H9 (cell line): ENCODE results near the gene ANP32A. TPM values are rescaled to one million over a fixed set of nuclear protein-coding genes. Genes with fewer than 3 reads are reported as not detected.

ENCODE experiments used
- DNase-seq: peaks from one replicate; pipeline ENCODE4 v3.0.0-alpha.2; 2017
- H2AFZ ChIP-seq: one replicate; pipeline ENCODE4 v1.6.1; 2013; ENCODE audit warnings: mild to moderate bottlenecking, low read length, control low read depth, moderate library complexity
- H2AK5ac ChIP-seq: 2 replicates; pipeline ENCODE4 v1.6.1; 2013; ENCODE audit warnings: low read length, control low read depth, mixed read lengths; ENCODE audit not compliant: insufficient read length
- H2BK120ac ChIP-seq: one replicate; pipeline ENCODE4 v1.6.1; 2013; ENCODE audit warnings: low read depth, mild to moderate bottlenecking, low read length, control low read depth, inconsistent platforms; ENCODE audit not compliant: poor library complexity, severe bottlenecking
- H2BK12ac ChIP-seq: 2 replicates; pipeline ENCODE4 v1.6.1; 2013; ENCODE audit warnings: low read length, control low read depth, mixed read lengths, low read depth; ENCODE audit not compliant: insufficient read length
- H2BK15ac ChIP-seq: 2 replicates; pipeline ENCODE4 v1.6.1; 2013; ENCODE audit warnings: low read depth, low read length, control low read depth
- H2BK20ac ChIP-seq: one replicate; pipeline ENCODE4 v1.6.1; 2013; ENCODE audit warnings: low read depth, mild to moderate bottlenecking, low read length, control low read depth, inconsistent platforms; ENCODE audit not compliant: poor library complexity, severe bottlenecking
- H2BK5ac ChIP-seq: 2 replicates; pipeline ENCODE4 v1.6.1; 2013; ENCODE audit warnings: low read length, control low read depth, mixed read lengths; ENCODE audit not compliant: insufficient read length
- H3K14ac ChIP-seq: 2 replicates; pipeline ENCODE4 v1.6.1; 2013; ENCODE audit warnings: low read length, control low read depth; ENCODE audit not compliant: insufficient read depth
- H3K18ac ChIP-seq: 2 replicates; pipeline ENCODE4 v1.6.1; 2013; ENCODE audit warnings: low read depth, mild to moderate bottlenecking, mixed read lengths, low read length, control low read depth; ENCODE audit not compliant: insufficient read length
- H3K23ac ChIP-seq: 2 replicates; pipeline ENCODE4 v1.6.1; 2013; ENCODE audit warnings: low read length, control low read depth, mixed read lengths, low read depth; ENCODE audit not compliant: insufficient read length
- H3K23me2 ChIP-seq: 2 replicates; pipeline ENCODE4 v1.6.1; 2013; ENCODE audit warnings: low read depth, mild to moderate bottlenecking, mixed read lengths, low read length, control low read depth; ENCODE audit not compliant: insufficient read length, poor library complexity, severe bottlenecking
- H3K27ac ChIP-seq: 2 replicates; pipeline ENCODE4 v1.5.1; 2013; ENCODE audit warnings: low read length, control low read depth, mixed read lengths, low read depth; ENCODE audit not compliant: insufficient read length
- H3K27me3 ChIP-seq: 2 replicates; pipeline ENCODE4 v1.6.1; 2013; ENCODE audit warnings: low read length, control low read depth, inconsistent platforms; ENCODE audit not compliant: insufficient read depth
- H3K4ac ChIP-seq: 2 replicates; pipeline ENCODE4 v1.6.1; 2013; ENCODE audit warnings: low read depth, mild to moderate bottlenecking, control low read depth, inconsistent platforms, low read length, moderate library complexity
- H3K4me1 ChIP-seq: 2 replicates; pipeline ENCODE4 v1.6.1; 2013; ENCODE audit warnings: low read length, control low read depth, inconsistent platforms; ENCODE audit not compliant: insufficient read depth
- H3K4me2 ChIP-seq: 2 replicates; pipeline ENCODE4 v1.6.1; 2013; ENCODE audit warnings: low read length, control low read depth, mixed read lengths; ENCODE audit not compliant: insufficient read length, insufficient read depth
- H3K56ac ChIP-seq: 2 replicates; pipeline ENCODE4 v1.6.1; 2013; ENCODE audit warnings: low read depth, mild to moderate bottlenecking, mixed read lengths, low read length, control low read depth; ENCODE audit not compliant: insufficient read length
- H3K79me1 ChIP-seq: 2 replicates; pipeline ENCODE4 v1.6.1; 2013; ENCODE audit warnings: low read depth, mild to moderate bottlenecking, moderate library complexity, low read length, control low read depth, inconsistent platforms; ENCODE audit not compliant: insufficient read depth, poor library complexity, severe bottlenecking
- H3K79me2 ChIP-seq: 2 replicates; pipeline ENCODE4 v1.6.1; 2013; ENCODE audit warnings: low read length, control low read depth, inconsistent platforms; ENCODE audit not compliant: insufficient read depth
- H3K9ac ChIP-seq: 2 replicates; pipeline ENCODE4 v1.6.1; 2013; ENCODE audit warnings: low read length, control low read depth, mixed read lengths; ENCODE audit not compliant: insufficient read length; ENCODE audit errors: extremely low read depth
- H3K9me3 ChIP-seq: one replicate; pipeline ENCODE4 v1.6.1; 2013; ENCODE audit warnings: low read depth, low read length, inconsistent platforms; ENCODE audit not compliant: control insufficient read depth
- H3T11ph ChIP-seq: one replicate; pipeline ENCODE4 v1.6.1; 2013; ENCODE audit warnings: mild to moderate bottlenecking, low read length, control low read depth, inconsistent platforms
- H4K20me1 ChIP-seq: one replicate; pipeline ENCODE4 v1.6.1; 2013; ENCODE audit not compliant: control insufficient read depth, insufficient read length, insufficient read depth
- H4K5ac ChIP-seq: 2 replicates; pipeline ENCODE4 v1.6.1; 2013; ENCODE audit warnings: low read depth, mild to moderate bottlenecking, mixed read lengths, low read length, control low read depth; ENCODE audit not compliant: insufficient read length
- H4K8ac ChIP-seq: replicated peaks from 2 replicates; pipeline ENCODE4 v1.6.1; 2013; ENCODE audit warnings: low read length, control low read depth, mixed read lengths, low read depth; ENCODE audit not compliant: insufficient read length
- H4K91ac ChIP-seq: 2 replicates; pipeline ENCODE4 v1.6.1; 2013; ENCODE audit warnings: low read depth, mild to moderate bottlenecking, moderate library complexity, mixed read lengths, low read length, control low read depth; ENCODE audit not compliant: insufficient read length
- H3K27ac Mint-ChIP-seq, 3 experiments: 2 replicates in 2 of 3; 3 replicates in 1 of 3; pipeline ENCODE4 v1.8.0; 2020 to 2021; ENCODE audit warnings: mixed read lengths in 3 of 3, mild to moderate bottlenecking in 1 of 3, moderate library complexity in 1 of 3
- H3K27me3 Mint-ChIP-seq: 2 replicates; pipeline ENCODE4 v1.8.0; 2021; ENCODE audit warnings: low read depth, mild to moderate bottlenecking, moderate library complexity, mixed read lengths
- H3K36me3 Mint-ChIP-seq, 3 experiments: 2 replicates in 2 of 3; 3 replicates in 1 of 3; pipeline ENCODE4 v1.8.0; 2020 to 2021; ENCODE audit warnings: low read depth in 3 of 3, mixed read lengths in 3 of 3; ENCODE audit not compliant: insufficient read depth in 1 of 3
- H3K4me1 Mint-ChIP-seq, 2 experiments: 2 replicates each; pipeline ENCODE4 v1.8.0; 2020; ENCODE audit warnings: mixed read lengths in 2 of 2
- H3K4me3 Mint-ChIP-seq, 2 experiments: 2 replicates in 1 of 2; 3 replicates in 1 of 2; pipeline ENCODE4 v1.8.0; 2020 to 2021; ENCODE audit warnings: mild to moderate bottlenecking in 2 of 2, mixed read lengths in 2 of 2, moderate library complexity in 1 of 2
- H3K9me3 Mint-ChIP-seq, 2 experiments: 2 replicates in 1 of 2; 3 replicates in 1 of 2; pipeline ENCODE4 v1.8.0; 2020; ENCODE audit warnings: mild to moderate bottlenecking in 2 of 2, mixed read lengths in 2 of 2, moderate library complexity in 1 of 2
- CTCF ChIP-seq: fragments of 200-600 bp; sonication (generic); conservative IDR thresholded peaks from 3 replicates; pipeline ENCODE4 v1.8.0; 2021; ENCODE audit warnings: antibody characterized with exemption, mild to moderate bottlenecking
- total RNA-seq: library from RNA; stranded (reverse); gene quantifications from 2 replicates; pipeline ENCODE4 v1.2.1, GENCODE V29; 2021

The ANP32A gene
- total RNA-seq, 1 experiment from 2014 or later = 318 TPM

- Histone ChIP-seq H3K79me2 (no peaks in the 10 kb centered on the region), H2BK12ac (no peak overlapping the region), H4K20me1 (no peaks in the 10 kb centered on the region), H2AFZ (no peak overlapping the region), H2BK120ac (no peak overlapping the region), H3K27me3 (no peaks in the 10 kb centered on the region), H2BK20ac (no peak overlapping the region), H3K9ac (no peak overlapping the region), H4K5ac (no peak overlapping the region), H3K9me3 (no peaks in the 10 kb centered on the region), H2BK15ac (no peak overlapping the region), H3K27ac (no peak overlapping the region), H4K91ac (no peak overlapping the region), H3K18ac (no peak overlapping the region), H3K23me2 (no peaks in the 10 kb centered on the region), H3K14ac (no peak overlapping the region), H3K4ac (no peak overlapping the region), H3K56ac (no peak overlapping the region), H3K4me1 (no peaks in the 10 kb centered on the region), H2AK5ac (no peak overlapping the region), H4K8ac (no peak overlapping the region), H3K4me2 (no peak overlapping the region), H2BK5ac (no peak overlapping the region), H3T11ph (no peak overlapping the region), H3K23ac (no peak overlapping the region), H3K79me1 (no peaks in the 10 kb centered on the region)
- Mint-ChIP-seq H3K4me3 (no peak overlapping the region), H3K4me1 (no peaks in the 10 kb centered on the region), H3K27ac (no peak overlapping the region; a peak in 1 of 7 replicates), H3K27me3 (no peaks in the 10 kb centered on the region; the same call in 1 of the 2 replicates), H3K9me3 (0 out of 5 replicates have a peak, but pooled peaks cover 0 to 3% of the 10 kb centered on the region in 2 experiments), H3K36me3 (no peaks in the 10 kb centered on the region)
- no peak for TF ChIP-seq CTCF
- no peak for DNase-seq
These were observed 69.1 kb downstream of the ANP32A start for GRCh38 chr15:68751622-68752021.
